ENCODE measurements around the gene SRRM2.
A peak's percentile ranks its signal among the peaks of the same experiment; 100 is the strongest.

The SRRM2 gene

GRCh38 chr16:2752035-2752849, at the start of gene SRRM2:
SRRM2 (plus strand) TSS chr16:2752638; CDS start chr16:2756365, 3,727 bp downstream.
- H3K4me3 ChIP-seq (replicated peaks in 1 of 2; ENCODE audit: low read depth in 2 of 2, low read length in 2 of 2): peak within 1 kb of the TSS; percentile 61 to 92
- DNase-seq (ENCODE audit: low read depth in 2 of 2): peak; percentile 97 to 98
- no peak for TF ChIP-seq CTCF (IDR thresholded peaks at IDR 0.05; ENCODE audit: low read depth, low read length)

GRCh38 chr16:2702871-2703745, 49.3 kb upstream of the SRRM2 start:
- H3K4me3 ChIP-seq (replicated peaks in 1 of 2; ENCODE audit: low read depth in 2 of 2, low read length in 2 of 2): no peak overlapping the region
- no peak for TF ChIP-seq CTCF (IDR thresholded peaks at IDR 0.05; ENCODE audit: low read depth, low read length)
- no peak for DNase-seq (ENCODE audit: low read depth in 2 of 2)

GRCh38 chr16:2704166-2704982, 48.1 kb upstream of the SRRM2 start:
- no peak for DNase-seq (ENCODE audit: low read depth in 2 of 2)
- TF ChIP-seq CTCF (IDR thresholded peaks at IDR 0.05; ENCODE audit: low read depth, low read length): no peak
- H3K4me3 ChIP-seq (replicated peaks in 1 of 2; ENCODE audit: low read depth in 2 of 2, low read length in 2 of 2): no peak overlapping the region

GRCh38 chr16:2704983-2705275, 47.5 kb upstream of the SRRM2 start:
- no peak overlapping the region for H3K4me3 ChIP-seq (replicated peaks in 1 of 2; ENCODE audit: low read depth in 2 of 2, low read length in 2 of 2)
- no peak for TF ChIP-seq CTCF (IDR thresholded peaks at IDR 0.05; ENCODE audit: low read depth, low read length)
- no peak for DNase-seq (ENCODE audit: low read depth in 2 of 2)

- H3K4me3 ChIP-seq (replicated peaks in 1 of 2; ENCODE audit: low read depth in 2 of 2, low read length in 2 of 2): no peak overlapping the region
- TF ChIP-seq CTCF (IDR thresholded peaks at IDR 0.05; ENCODE audit: low read depth, low read length): no peak
- DNase-seq (ENCODE audit: low read depth in 2 of 2): no peak
Observed at GRCh38 chr16:2705351-2705750, 47.1 kb upstream of the SRRM2 start.

GRCh38 chr16:2706085-2706484, 46.4 kb upstream of the SRRM2 start:
- no peak for TF ChIP-seq CTCF (IDR thresholded peaks at IDR 0.05; ENCODE audit: low read depth, low read length)
- H3K4me3 ChIP-seq (replicated peaks in 1 of 2; ENCODE audit: low read depth in 2 of 2, low read length in 2 of 2): no peak overlapping the region
- no peak for DNase-seq (ENCODE audit: low read depth in 2 of 2)
